Activated CD4-positive, alpha-beta T cell treated with anti-CD3 and anti-CD28 coated beads, Interleukin-2, amount 10 ng/mL, durations not matched to agents 24 days and 14 days (primary cell): Measurements from ENCODE around the gene TSPAN5. TPM values are rescaled to one million over a fixed set of nuclear protein-coding genes. Genes with fewer than 3 reads are reported as not detected.
A peak's percentile ranks its signal among the peaks of the same experiment; 100 is the strongest.

Experiments used
- DNase-seq: peaks from one replicate; pipeline ENCODE4 v3.0.0; 2022
- H3K27ac Mint-ChIP-seq: one replicate; pipeline ENCODE4 v1.8.0; 2022; ENCODE audit warnings: mild to moderate bottlenecking, mixed read lengths
- H3K27me3 Mint-ChIP-seq: one replicate; pipeline ENCODE4 v1.8.0; 2022; ENCODE audit warnings: mixed read lengths
- H3K36me3 Mint-ChIP-seq: one replicate; pipeline ENCODE4 v1.8.0; 2022; ENCODE audit warnings: low read depth, mild to moderate bottlenecking, mixed read lengths
- H3K4me1 Mint-ChIP-seq: one replicate; pipeline ENCODE4 v1.8.0; 2021; ENCODE audit warnings: mixed read lengths
- H3K4me3 Mint-ChIP-seq: one replicate; pipeline ENCODE4 v1.8.0; 2022; ENCODE audit warnings: mild to moderate bottlenecking, moderate library complexity, mixed read lengths
- H3K9me3 Mint-ChIP-seq: one replicate; pipeline ENCODE4 v1.8.0; 2021; ENCODE audit warnings: mixed read lengths
- intact Hi-C: fragments of 100-400 bp; cut with micrococcal nuclease; formaldehyde crosslinking; loops from one replicate; pipeline ENCODE4 v1.15.1; 2023
- total RNA-seq: library from RNA; stranded (reverse); gene quantifications from 2 replicates; pipeline ENCODE4 v1.2.3, GENCODE V29; 2022

The TSPAN5 gene
- total RNA-seq, 1 donor from 2014 or later = 30.7 TPM

DNA sequence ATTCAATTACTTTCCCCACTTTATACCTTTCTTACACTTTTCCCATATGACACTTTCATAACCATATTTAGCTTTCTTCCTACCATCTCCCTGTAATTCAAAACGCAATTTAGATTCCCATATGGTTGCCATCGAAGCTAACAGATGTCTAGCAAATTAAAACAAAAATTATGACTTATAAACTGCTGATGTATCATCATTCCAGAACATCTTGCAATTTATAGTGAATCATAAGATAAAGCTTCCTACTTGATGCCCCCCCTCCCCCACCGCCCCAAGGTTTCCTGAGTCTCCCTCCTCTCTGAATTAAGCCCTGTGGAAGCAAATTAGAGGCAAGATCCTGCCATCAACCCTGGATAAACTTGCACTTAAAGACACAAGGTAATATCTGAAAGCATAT is 5.4 kb downstream of the TSPAN5 start:
- intact Hi-C loops = loop anchor here (1.0 kb wide), 1 partner anchor 10 kb away; no protein-coding TSS in a partner anchor
- Mint-ChIP-seq H3K4me1 (peaks cover 52% of the 10 kb centered on the region), H3K9me3 (peaks cover 6% of the 10 kb centered on the region), H3K27ac (no peak overlapping the region), H3K4me3 (no peak overlapping the region), H3K36me3 (peaks cover 36% of the 10 kb centered on the region), H3K27me3 (no peaks in the 10 kb centered on the region)
- no peak for DNase-seq

DNA sequence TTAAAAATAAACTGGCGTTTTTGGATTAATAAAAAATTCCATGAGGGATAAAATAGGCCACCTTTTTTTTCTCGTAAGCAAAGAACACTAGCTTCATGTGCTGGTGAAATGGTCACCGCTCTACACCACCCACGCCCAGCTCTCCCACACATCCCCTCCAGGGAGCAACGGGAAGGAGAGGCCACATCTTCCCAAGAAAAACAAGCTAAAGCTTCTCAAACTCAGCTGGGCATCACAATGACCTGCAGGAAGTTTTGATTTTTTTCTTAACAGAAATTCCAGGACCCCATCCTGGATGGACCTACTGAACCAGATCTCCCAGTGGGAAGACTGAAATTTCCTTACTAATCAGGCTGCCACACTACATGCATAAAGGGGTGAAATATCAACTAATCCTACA is 9.8 kb downstream of the TSPAN5 start:
- Mint-ChIP-seq H3K27ac (no peak overlapping the region), H3K4me1 (peaks cover 45% of the 10 kb centered on the region), H3K27me3 (no peaks in the 10 kb centered on the region), H3K36me3 (peaks cover 26% of the 10 kb centered on the region), H3K9me3 (peaks cover 6% of the 10 kb centered on the region), H3K4me3 (no peak overlapping the region)
- intact Hi-C loops = no loop called here
- no peak for DNase-seq

DNA sequence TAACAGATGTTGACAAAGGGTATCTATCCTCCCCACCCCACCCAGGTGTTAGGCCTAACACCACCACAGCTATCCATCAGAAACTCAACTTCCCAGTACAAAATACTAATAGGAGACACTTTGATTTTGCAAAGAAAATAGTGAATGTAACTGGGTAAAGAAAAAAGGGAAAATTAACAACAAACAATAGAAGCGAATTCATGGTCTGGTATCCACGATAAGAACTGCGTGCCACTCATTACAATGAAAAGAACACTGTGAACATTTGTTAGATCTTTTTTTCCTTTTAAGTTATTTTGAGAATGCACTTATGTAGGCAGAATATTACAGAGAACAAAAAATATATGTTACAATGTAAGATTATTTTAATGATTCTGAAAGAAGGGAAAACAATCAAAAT is 12.0 kb downstream of the TSPAN5 start:
- DNase-seq = no peak
- H3K27me3 Mint-ChIP-seq = no peaks in the 10 kb centered on the region
- H3K27ac Mint-ChIP-seq = no peak overlapping the region
- H3K4me3 Mint-ChIP-seq = no peak overlapping the region
- intact Hi-C loops = no loop called here
- peaks cover 57% of the 10 kb centered on the region for H3K4me1 Mint-ChIP-seq
- H3K9me3 Mint-ChIP-seq = peaks cover 4% of the 10 kb centered on the region
- peaks cover 14% of the 10 kb centered on the region for H3K36me3 Mint-ChIP-seq

DNA sequence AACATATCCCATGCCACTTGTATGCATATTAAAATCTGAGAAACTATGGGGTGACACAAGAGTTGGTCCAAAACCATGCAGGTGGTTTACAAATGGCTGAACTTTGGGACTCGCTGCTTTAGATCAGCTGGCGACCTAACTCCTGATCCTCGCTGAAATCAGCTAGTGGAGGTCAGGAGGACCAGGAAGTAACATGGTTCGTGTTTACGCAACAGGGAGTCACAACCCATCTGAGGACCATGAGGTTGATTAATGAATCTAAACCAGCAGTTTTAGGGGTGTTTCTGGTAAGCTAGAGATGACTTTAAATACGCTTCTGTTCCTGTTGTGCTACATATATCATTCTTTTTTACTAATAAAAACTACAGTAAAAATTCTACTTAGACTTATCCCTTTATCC is 12.9 kb downstream of the TSPAN5 start:
- no peaks in the 10 kb centered on the region for H3K27me3 Mint-ChIP-seq
- H3K9me3 Mint-ChIP-seq = no peaks in the 10 kb centered on the region
- no peak overlapping the region for H3K27ac Mint-ChIP-seq
- H3K4me3 Mint-ChIP-seq = no peak overlapping the region
- intact Hi-C loops = no loop called here
- H3K36me3 Mint-ChIP-seq = peaks cover 9% of the 10 kb centered on the region
- no peak for DNase-seq
- H3K4me1 Mint-ChIP-seq = peaks cover 53% of the 10 kb centered on the region

DNA sequence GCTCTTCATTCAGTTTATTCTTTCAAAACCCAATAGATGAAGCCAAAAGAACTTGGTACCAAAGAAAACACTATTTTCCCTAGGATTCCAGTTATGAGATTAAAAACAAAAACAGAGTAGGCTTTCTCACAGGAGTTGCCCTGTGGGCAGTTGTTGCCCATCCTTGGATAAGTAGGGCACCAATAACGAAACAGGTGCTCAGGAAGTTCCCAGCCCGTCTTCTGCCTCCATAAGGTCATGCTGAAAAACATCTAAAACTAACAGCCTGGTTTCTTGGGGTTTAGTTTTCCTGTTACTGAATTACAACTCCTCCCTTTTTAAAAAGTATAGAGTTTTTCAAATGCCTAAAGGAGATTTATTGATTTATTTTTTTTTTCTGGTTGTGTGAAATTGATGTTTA is 14.7 kb downstream of the TSPAN5 start:
- Mint-ChIP-seq H3K9me3 (peaks cover 3% of the 10 kb centered on the region), H3K4me1 (peaks cover 58% of the 10 kb centered on the region), H3K4me3 (peak overlapping the region; percentile 55), H3K27me3 (no peaks in the 10 kb centered on the region), H3K36me3 (peaks cover 8% of the 10 kb centered on the region), H3K27ac (peak overlapping the region; percentile 56)
- no peak for DNase-seq
- intact Hi-C loops = loop anchor here (1.0 kb wide), 3 partner anchors 10 to 41 kb away; no protein-coding TSS in a partner anchor

DNA sequence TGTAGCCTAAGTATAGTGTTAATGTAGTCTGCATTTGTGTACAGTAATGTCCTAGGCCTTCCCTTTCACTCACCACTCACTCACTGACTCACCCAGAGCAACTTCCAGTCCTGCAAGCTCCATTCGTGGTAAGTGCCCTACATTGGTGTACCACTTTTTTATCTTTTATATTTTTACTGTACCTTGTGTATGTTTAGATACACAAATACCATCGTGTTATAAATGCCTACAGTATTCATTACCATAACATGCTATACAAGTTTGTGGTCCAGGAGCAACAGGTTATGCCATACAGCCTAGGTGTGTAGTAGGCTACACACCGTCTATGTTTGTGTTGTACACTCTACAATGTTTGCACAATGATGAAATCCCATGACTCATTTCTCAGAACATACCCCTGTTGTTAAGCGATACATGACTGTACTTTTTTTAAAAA is 15.4 kb downstream of the TSPAN5 start:
- intact Hi-C loops = loop anchor here (1.0 kb wide), 2 partner anchors 10 to 41 kb away; no protein-coding TSS in a partner anchor
- H3K27ac Mint-ChIP-seq = no peak overlapping the region
- no peak for DNase-seq
- H3K27me3 Mint-ChIP-seq = no peaks in the 10 kb centered on the region
- peaks cover 59% of the 10 kb centered on the region for H3K4me1 Mint-ChIP-seq
- H3K36me3 Mint-ChIP-seq = peaks cover 9% of the 10 kb centered on the region
- peaks cover 3% of the 10 kb centered on the region for H3K9me3 Mint-ChIP-seq
- no peak overlapping the region for H3K4me3 Mint-ChIP-seq

DNA sequence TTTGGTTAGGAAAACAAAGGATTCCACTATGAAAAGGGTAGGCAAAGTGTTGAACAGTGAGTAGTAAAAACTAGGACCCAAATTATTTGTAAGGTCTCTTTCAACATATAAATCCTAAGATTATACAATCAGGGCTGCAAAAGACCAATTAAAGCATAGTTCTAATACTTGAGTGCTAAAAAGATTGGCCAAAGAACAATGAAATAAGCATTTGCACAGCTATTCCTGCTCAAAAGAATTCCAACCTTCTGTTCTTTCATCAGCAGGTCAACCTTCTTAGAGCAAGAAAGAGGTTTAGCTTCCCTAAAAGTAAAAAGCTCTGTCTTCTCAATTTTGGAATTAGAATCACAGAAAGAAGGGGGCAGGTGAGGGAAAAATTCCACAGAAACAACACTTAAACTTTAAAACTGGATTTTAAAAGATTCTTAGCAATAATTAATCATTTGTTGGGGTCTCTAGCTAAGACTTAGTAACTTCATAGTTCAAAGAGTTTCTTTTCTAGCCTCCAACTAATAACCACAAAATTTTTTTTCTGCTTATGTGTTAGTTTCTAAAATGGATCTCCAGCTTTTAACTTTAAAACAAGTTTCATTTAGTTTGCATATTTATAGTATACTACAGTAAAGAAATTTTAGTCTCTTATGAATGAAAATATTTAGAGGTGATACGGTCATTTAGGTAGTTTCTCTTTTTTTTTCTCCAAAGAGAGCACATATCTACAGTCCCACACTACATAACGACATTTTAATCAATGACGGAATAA is 16.3 kb downstream of the TSPAN5 start:
- peaks cover 3% of the 10 kb centered on the region for H3K9me3 Mint-ChIP-seq
- intact Hi-C loops = no loop called here
- no peaks in the 10 kb centered on the region for H3K27me3 Mint-ChIP-seq
- no peak overlapping the region for H3K4me3 Mint-ChIP-seq
- H3K27ac Mint-ChIP-seq = no peak overlapping the region
- DNase-seq = no peak
- peaks cover 11% of the 10 kb centered on the region for H3K36me3 Mint-ChIP-seq
- H3K4me1 Mint-ChIP-seq = peaks cover 61% of the 10 kb centered on the region

DNA sequence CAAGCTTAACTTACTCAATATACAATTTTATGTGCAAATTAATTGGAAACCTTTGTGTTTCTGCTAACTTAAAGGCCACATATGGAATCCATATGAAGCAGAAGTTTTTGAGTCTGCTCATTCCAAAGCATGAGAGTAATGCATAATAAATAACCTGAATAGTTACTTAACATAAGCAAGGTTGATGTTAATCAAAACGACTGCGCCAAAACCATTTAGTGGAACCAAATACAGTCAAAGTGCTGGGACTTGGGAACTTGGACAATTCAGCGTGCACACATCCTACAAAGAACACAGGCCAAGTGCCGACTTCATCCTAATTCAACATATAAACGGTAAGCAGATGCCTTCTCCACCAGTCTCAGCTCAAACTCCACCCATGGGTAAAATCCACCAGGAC is 17.0 kb downstream of the TSPAN5 start:
- DNase-seq = no peak
- intact Hi-C loops = no loop called here
- Mint-ChIP-seq H3K36me3 (peaks cover 11% of the 10 kb centered on the region), H3K27me3 (no peaks in the 10 kb centered on the region), H3K4me1 (peaks cover 58% of the 10 kb centered on the region), H3K4me3 (no peak overlapping the region), H3K9me3 (peaks cover 3% of the 10 kb centered on the region), H3K27ac (no peak overlapping the region)

DNA sequence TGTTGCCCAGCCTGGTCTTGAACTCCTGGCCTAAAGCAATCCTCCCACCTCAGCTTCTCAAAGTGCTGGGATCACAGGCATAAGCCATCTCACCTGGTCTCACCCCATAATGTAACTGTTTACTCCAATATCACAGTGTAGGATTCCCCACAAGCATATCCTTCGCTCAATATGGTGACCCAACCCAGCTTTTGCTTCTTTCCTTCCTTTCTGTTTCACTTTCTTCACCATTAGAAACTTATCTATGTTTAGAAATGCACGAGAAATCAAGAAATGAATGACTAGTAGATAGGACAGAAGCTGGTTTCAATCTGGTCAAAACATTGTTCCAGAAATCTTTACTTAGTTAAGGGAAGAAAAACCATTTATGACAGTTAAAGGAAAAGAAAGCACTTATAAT is 18.9 kb downstream of the TSPAN5 start:
- H3K27me3 Mint-ChIP-seq = no peaks in the 10 kb centered on the region
- H3K27ac Mint-ChIP-seq = peak overlapping the region; percentile 85
- peak; percentile 77 for DNase-seq
- H3K36me3 Mint-ChIP-seq = peaks cover 9% of the 10 kb centered on the region
- peaks cover 3% of the 10 kb centered on the region for H3K9me3 Mint-ChIP-seq
- peaks cover 46% of the 10 kb centered on the region for H3K4me1 Mint-ChIP-seq
- intact Hi-C loops = loop anchor here (1.0 kb wide), 2 partner anchors 24 to 37 kb away; no protein-coding TSS in a partner anchor
- H3K4me3 Mint-ChIP-seq = peak overlapping the region; percentile 80

DNA sequence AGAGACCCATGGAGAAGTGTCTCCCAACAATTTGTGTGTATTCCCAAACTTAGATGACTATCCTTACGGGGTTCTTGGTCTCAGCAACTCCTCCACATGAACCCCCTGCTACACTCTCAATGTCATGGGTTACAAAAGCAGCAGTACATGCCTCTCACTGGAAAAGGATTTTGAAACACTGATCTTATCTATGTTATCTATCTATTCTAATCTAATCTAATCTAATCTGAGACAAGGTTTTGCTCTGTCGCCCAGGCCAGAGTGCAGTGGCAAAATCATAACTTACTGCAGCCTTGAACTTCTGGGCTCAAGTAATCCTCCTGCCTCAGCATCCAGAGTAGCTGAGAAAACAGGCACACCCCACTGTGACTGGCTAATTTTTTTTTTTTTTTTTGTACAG is 19.3 kb downstream of the TSPAN5 start:
- Mint-ChIP-seq H3K4me1 (peaks cover 45% of the 10 kb centered on the region), H3K36me3 (peaks cover 9% of the 10 kb centered on the region), H3K4me3 (peak overlapping the region; percentile 80), H3K27me3 (no peaks in the 10 kb centered on the region), H3K9me3 (peaks cover 3% of the 10 kb centered on the region), H3K27ac (peak overlapping the region; percentile 85)
- DNase-seq = no peak
- intact Hi-C loops = loop anchor here (1.0 kb wide), 2 partner anchors 24 to 37 kb away; no protein-coding TSS in a partner anchor

DNA sequence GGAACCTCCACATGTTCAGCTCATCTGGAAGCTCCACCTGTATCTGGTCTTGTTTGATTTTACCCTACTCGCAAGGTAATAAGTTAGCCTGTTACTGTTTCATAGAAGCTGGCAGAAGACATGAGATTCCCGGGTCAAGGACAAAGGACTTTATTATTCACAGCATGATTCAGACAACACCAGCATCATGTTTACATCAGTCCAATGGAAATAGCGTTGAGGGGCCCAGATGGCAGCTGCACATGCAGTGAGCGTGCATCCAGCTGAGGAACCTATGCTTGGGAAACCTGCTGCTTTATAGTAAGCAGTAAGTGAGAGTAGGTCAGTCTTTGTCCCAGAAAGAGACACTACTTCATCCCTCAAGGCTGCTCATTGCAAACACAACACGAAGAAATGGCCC is 19.8 kb downstream of the TSPAN5 start:
- peak overlapping the region; percentile 30 for H3K4me3 Mint-ChIP-seq
- peaks cover 10% of the 10 kb centered on the region for H3K36me3 Mint-ChIP-seq
- H3K27ac Mint-ChIP-seq = no peak overlapping the region
- peaks cover 40% of the 10 kb centered on the region for H3K4me1 Mint-ChIP-seq
- no peaks in the 10 kb centered on the region for H3K27me3 Mint-ChIP-seq
- H3K9me3 Mint-ChIP-seq = peaks cover 3% of the 10 kb centered on the region
- intact Hi-C loops = loop anchor here (1.0 kb wide), 2 partner anchors 25 to 36 kb away; no protein-coding TSS in a partner anchor
- no peak for DNase-seq

DNA sequence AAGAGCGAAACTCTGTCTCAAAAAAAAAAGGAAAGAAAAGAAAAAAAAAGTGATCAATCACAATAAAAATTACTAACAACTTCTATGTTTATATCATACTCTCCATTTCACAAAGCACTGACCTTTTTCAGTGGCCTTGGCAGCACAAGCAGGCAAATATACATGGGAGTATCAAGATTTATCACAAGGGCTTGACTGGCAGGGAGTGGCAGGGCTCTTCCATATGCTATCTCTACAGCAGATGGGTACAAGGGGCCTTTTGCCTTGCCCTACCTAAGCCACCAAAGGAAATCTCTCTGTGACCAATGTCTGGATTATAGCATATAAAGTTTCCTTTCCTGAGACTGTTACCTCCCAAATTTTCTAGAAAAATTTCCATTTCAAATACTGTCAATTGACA is 24.4 kb downstream of the TSPAN5 start:
- DNase-seq = no peak
- intact Hi-C loops = no loop called here
- H3K9me3 Mint-ChIP-seq = no peaks in the 10 kb centered on the region
- H3K27ac Mint-ChIP-seq = no peak overlapping the region
- H3K4me3 Mint-ChIP-seq = no peak overlapping the region
- H3K36me3 Mint-ChIP-seq = peaks cover 13% of the 10 kb centered on the region
- peaks cover 25% of the 10 kb centered on the region for H3K4me1 Mint-ChIP-seq
- H3K27me3 Mint-ChIP-seq = no peaks in the 10 kb centered on the region

DNA sequence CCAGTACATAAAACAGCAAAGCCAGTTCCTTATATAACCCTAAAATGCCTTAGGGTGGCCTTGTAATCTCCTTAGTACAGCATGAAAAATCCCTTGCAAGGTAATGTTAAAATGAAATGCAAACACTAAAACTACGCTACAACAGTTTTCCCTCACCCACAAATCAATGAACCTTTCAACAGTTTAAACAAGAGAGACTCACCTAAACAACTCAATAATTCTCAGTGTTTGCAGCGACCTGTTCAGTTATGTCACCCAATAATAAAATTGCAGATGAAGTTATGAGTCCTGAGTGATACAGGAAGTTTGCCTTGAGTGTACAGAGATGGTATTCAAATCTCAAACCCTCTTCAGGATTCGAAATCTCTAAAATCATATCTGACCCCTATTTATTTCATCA is 25.3 kb downstream of the TSPAN5 start:
- no peak overlapping the region for H3K4me3 Mint-ChIP-seq
- DNase-seq = no peak
- peaks cover 19% of the 10 kb centered on the region for H3K4me1 Mint-ChIP-seq
- no peaks in the 10 kb centered on the region for H3K9me3 Mint-ChIP-seq
- no peak overlapping the region for H3K27ac Mint-ChIP-seq
- H3K36me3 Mint-ChIP-seq = peaks cover 13% of the 10 kb centered on the region
- intact Hi-C loops = no loop called here
- H3K27me3 Mint-ChIP-seq = no peaks in the 10 kb centered on the region

DNA sequence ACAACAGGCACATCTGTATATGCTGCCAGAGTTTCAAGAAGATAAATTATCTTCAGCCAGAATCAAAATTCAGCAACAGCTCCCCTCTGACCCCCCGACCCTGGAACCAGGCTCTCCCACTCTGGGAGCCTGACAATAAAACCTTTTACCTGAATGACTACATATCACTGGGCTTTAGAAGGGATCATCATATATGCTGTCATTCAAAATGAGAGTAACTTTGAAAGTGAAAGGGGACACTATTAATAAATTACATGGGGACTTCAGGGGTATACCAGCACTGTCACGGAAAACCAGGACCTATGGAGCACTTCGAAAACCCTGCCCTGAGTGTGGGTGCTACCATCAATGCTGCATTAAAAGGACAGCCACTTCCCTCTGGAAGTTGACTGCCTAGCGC is 26.2 kb downstream of the TSPAN5 start:
- peaks cover 12% of the 10 kb centered on the region for H3K36me3 Mint-ChIP-seq
- no peak overlapping the region for H3K4me3 Mint-ChIP-seq
- H3K27me3 Mint-ChIP-seq = no peaks in the 10 kb centered on the region
- intact Hi-C loops = no loop called here
- peaks cover 21% of the 10 kb centered on the region for H3K4me1 Mint-ChIP-seq
- DNase-seq = no peak
- no peaks in the 10 kb centered on the region for H3K9me3 Mint-ChIP-seq
- no peak overlapping the region for H3K27ac Mint-ChIP-seq
